GM19193 (cell line): ENCODE measurements around the gene NUDT22.

Experiments used
- POLR2A ChIP-seq: IDR thresholded peaks from 4 replicates; pipeline ENCODE4 v1.6.1; 2011; ENCODE audit not compliant: insufficient read depth, insufficient read length; ENCODE audit errors: extremely low read depth

The NUDT22 gene

GRCh38 chr11:64201543-64201942, 24.5 kb upstream of the NUDT22 start:
- TF ChIP-seq POLR2A = no peak

DNA sequence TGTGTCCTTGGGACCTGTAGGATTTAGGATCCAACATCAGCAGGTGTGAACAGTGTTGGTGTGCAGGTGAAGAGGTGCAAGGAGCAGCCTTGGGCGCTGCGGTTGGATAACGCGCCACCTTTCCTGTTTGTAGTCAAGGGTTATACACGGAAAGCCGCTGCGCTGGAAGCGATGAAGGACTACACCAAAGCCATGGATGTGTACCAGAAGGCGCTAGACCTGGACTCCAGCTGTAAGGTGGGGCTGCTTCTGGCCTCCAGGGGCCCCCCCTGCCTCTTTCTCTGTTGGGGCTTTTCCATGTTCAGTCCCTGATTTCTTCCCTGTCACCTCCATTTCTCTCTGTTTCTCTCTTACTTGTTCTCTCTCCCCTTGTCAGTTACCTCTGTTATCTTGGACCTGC, 23.1 kb upstream of the NUDT22 start:
- no peak for TF ChIP-seq POLR2A

DNA sequence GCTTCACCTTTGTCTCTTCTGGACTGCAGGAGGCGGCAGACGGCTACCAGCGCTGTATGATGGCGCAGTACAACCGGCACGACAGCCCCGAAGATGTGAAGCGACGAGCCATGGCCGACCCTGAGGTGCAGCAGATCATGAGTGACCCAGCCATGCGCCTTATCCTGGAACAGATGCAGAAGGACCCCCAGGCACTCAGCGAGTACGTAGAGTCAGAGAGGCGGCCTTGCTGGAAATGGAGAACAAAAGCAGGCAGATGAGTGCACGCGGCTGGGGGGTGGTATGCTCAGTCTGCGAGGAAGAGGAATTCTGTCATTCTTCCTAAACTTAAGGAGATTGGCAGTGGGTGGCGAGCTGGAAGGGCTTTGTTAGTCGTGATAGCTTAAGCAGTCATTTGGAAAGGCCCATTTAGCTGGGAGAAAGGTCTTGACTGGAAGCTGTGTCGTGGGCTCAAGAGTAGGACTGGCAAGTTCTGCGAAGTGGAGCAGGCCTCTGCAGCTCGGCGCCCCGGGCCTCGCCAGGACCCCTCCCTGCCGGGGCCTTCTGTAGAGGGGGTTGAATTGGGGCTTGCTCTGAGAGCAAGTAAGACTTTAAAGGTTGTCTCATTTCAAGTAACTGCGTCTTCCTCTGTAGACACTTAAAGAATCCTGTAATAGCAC, 22.5 kb upstream of the NUDT22 start:
- TF ChIP-seq POLR2A = no peak

- TF ChIP-seq POLR2A = no peak
Measured at GRCh38 chr11:64204080-64204440, 22.0 kb upstream of the NUDT22 start.

DNA sequence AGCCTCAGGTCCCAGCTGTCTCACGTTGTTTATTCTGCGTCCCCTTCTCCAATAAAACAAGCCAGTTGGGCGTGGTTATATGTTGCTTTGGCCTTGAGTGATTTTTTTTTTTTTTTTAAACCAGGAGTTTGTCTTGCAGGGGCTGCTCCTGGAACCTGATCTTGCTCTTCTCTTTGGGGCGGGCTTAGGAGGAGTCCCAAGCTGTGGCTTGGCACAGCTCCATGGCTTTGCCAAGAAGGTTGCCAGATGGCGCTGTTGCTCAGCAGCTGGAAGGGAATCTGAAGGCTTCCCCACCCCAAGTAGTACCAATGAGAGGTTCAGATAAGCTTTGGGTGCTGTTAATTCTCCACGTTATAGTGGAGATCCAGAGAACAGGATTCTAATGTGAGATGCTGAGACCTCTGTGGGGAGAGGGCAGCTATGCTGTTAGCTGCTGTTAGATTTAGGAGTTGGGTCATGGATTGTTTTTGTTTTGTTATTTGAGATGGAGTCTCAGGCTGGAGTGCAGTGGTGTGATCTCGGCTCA, 21.5 kb upstream of the NUDT22 start:
- no peak for TF ChIP-seq POLR2A

DNA sequence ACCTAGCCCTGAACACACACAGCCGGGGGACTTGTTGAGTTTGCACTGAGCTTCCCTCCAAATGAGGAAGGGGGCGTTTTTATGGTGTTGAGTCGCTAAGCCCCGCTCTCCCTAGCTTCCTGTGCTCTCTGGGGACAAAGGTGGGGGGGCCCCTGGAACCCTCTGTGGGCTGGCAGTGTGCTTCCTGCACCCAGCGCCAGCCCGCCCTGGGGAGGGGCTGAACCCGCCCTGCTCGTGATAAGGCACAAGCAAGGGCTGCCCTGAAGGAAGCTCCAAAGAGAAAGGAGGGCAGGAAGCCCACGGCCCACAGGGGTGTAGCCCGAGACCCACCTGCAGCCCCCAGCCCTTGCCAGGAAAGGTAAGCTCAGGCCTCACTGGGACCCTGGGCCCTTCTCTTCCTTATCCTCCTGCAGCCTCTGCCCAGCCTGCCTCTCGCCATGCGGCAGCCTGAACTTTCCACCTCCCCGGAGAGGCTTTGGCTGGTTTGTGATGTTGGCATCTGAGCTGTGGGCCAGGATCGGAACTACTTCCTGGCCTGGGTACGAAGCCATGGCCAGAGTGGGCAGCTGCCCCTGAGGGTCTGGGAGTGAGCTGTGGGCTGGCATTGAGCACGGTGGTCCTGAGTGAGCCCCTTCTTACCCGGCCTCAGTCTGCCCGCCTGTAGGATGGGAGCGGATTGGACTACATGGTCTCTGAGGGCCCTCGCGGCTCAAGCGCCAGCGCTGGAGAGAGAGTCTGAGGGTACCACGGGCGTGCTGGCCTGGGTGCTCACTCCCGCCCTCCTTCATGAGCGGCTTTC, 19.4 kb upstream of the NUDT22 start, which contains the start of gene FERMT3:
TSS of gene FERMT3 (plus strand) at position 265 of the 799 bp plus-strand sequence. CDS start 644 bp downstream, outside the sequence.
- TF ChIP-seq POLR2A = peak; percentile 71

DNA sequence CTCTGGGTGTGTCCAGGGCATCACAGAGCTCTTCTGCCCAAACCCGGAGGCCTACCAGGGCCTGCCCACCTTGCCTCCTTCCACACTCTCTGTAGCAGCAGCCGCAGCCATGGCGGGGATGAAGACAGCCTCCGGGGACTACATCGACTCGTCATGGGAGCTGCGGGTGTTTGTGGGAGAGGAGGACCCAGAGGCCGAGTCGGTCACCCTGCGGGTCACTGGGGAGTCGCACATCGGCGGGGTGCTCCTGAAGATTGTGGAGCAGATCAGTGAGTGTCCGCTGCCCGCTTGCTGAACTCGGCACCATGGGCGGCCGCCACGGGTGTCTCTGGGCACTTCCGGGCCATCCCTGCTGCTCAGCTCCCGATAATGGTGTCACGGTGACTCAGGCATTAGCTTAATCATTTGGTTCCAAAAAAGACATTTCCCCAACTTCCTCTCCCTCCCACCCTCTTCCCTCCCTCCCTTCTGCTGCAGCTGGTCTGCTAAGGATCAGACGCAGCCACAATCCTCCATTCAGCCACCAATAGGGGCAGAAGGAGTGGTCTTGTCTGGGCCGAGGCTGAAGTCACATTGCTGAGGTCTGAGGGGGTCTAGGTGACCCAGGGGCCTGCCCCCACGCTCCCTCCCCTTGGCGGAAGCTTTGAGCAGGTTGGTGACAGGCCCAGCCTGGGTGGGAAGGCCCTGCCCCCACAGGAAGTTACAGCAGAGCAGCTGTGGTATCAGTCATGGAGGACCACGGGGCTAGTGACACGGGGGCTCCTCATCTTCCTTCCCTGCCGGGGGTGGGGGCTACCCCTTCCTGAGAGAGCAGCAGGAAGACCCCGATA, 18.6 kb upstream of the NUDT22 start:
- peak; percentile 67 for TF ChIP-seq POLR2A

GRCh38 chr11:64208086-64208795, 17.8 kb upstream of the NUDT22 start:
- no peak for TF ChIP-seq POLR2A

GRCh38 chr11:64208796-64209562, 17.1 kb upstream of the NUDT22 start:
- no peak for TF ChIP-seq POLR2A

GRCh38 chr11:64209563-64209843, 16.6 kb upstream of the NUDT22 start:
- no peak for TF ChIP-seq POLR2A

GRCh38 chr11:64210301-64211020, 15.6 kb upstream of the NUDT22 start:
- TF ChIP-seq POLR2A = no peak

DNA sequence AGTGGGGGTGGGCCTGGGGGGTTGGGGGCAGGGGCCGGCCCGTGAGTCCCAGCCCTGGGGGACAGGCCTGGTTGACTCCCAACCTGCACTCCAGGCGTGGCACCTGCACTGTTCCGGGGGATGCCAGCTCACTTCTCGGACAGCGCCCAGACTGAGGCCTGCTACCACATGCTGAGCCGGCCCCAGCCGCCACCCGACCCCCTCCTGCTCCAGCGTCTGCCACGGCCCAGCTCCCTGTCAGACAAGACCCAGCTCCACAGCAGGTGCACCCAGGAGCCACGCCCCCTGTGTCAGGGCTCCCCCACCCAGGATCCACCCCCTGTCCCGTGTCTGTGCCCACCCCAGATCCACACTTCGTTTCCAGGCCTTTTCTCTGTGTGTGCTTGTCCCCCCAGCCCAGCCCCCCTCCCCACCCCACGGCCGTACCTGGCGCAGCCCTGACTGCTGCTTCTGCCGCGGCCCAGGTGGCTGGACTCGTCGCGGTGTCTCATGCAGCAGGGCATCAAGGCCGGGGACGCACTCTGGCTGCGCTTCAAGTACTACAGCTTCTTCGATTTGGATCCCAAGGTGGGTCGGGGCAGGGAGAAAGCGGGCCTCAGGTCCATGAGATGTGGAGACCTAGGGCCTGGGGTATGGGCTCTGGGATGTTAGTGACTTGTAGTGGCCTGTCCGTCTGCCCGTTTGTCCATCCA, 14.7 kb upstream of the NUDT22 start:
- TF ChIP-seq POLR2A = no peak

DNA sequence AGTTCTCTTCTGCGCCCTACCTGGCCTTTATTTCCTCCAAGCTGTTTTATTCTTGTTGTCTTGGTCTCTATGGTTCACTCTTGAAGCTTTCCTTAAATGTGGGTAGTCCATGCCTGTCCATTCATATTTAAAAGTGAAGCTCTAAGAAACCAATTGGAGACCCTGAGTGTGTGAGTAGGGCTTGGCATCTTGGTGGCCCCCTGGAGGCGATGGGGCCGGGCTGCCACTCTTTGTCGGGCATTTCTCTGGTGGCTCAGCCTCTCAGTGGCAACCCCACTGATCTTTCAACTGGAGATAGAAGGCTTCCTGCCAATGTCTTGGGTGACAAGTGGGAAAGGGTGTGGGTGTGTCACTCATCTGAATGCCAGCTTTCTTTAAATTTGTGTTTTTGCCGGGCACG, 9.2 kb upstream of the NUDT22 start:
- TF ChIP-seq POLR2A = no peak
